Activated CD4-positive, alpha-beta T cell treated with anti-CD3 and anti-CD28 coated beads, Interleukin-2, amount 50 U/mL, for 16 hours (primary cell): Measurements from ENCODE around the gene ZNF451.

Experiments used
- DNase-seq: peaks from one replicate; pipeline ENCODE4 v3.0.0-alpha.2; 2020

Gene ZNF451

GRCh38 chr6:57215260-57215659 lies 125.3 kb downstream of the ZNF451 start:
- DNase-seq, result no peak

GRCh38 chr6:57216235-57217101 lies 126.5 kb downstream of the ZNF451 start:
- no peak for DNase-seq

GRCh38 chr6:57217270-57217669 lies 127.3 kb downstream of the ZNF451 start:
- DNase-seq, result no peak
